ENCODE results near the gene ALOXE3.
A peak's percentile ranks its signal among the peaks of the same experiment; 100 is the strongest.
"Not testable (repeated sequence)": the region's sequence is repeated elsewhere in the genome, so short reads cannot be mapped to it uniquely, and the experiment has no call there.

Gene ALOXE3

DNA sequence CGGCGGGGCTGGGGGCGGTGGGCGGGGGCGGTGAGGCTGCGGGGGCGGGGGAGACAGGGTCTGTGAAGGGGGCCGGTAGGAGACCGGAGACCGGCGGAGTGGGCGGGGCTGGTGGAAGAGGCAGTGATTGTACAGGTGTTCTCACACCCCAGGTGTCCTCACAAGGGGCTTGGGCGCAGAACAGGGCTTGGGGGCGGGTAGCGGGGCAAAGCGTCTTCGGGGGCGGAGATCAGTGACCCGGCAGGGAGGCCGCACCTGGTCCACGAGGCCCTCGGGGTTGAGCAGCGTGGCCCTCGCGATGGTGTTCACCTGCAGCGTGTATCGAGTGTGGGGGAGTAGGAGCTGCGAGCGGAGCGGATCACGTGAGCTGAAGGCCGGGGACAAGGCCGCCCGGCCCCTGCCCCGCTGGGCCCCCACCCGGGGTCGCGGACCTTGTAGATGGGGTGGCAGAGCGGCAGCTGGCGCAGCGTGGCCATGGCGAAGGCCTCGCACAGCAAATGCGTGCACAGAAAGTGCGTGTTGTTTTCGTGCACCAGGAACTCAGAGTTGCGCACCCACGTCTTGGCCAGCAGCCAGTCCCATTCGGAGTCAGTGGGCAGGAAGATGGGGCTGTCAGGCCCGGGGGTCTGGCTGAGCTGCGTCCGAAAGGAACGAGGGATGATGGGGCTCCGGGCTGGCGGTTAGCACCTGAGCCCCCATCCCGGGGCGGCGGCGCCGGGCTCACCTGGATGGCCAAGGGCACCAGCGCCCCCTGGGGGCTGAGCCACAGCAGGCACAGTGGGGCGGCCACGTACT lies 8.5 kb downstream of the ALOXE3 start:
- DNase-seq (ENCODE audit: low spot score): no peak
- TF ChIP-seq, protein P1, sequence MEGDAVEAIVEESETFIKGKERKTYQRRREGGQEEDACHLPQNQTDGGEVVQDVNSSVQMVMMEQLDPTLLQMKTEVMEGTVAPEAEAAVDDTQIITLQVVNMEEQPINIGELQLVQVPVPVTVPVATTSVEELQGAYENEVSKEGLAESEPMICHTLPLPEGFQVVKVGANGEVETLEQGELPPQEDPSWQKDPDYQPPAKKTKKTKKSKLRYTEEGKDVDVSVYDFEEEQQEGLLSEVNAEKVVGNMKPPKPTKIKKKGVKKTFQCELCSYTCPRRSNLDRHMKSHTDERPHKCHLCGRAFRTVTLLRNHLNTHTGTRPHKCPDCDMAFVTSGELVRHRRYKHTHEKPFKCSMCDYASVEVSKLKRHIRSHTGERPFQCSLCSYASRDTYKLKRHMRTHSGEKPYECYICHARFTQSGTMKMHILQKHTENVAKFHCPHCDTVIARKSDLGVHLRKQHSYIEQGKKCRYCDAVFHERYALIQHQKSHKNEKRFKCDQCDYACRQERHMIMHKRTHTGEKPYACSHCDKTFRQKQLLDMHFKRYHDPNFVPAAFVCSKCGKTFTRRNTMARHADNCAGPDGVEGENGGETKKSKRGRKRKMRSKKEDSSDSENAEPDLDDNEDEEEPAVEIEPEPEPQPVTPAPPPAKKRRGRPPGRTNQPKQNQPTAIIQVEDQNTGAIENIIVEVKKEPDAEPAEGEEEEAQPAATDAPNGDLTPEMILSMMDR (IDR thresholded peaks at IDR 0.05): peak; percentile 41
- no peak overlapping the region for H3K27ac ChIP-seq
- peak overlapping the region; percentile 58 for H3K4me3 ChIP-seq

DNA sequence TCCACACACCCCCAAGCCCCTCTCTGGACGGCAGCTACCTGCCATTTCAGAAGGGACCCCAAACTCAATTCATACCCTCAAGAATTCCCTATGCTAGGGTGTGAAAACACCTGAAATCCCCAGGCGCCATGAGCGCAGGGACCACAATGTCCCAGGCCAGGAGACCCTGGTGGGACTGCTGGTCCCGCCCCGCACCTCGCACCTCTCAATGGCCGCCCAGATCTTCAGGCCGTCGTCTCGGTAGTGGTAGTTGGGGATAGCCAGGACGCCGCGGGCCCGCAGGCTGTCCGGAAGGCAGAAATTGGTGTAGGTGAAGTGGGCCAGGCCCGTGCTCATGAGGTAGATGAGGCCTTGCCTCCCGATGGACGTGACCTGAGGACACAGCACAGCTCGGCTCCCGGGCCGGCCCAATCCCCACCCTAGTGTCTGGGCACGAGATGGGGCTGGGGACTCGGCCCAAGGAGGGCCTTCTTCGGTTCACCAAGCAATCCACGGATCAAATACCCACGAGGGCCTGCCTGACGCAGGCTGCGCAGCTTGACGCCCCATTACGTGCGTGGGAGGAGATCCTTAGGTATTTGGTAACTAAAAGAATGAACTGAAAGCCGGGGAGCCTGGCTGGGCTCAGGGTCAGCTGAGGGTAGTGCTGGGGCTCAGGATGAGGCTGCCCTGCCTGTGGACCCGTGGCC lies 9.2 kb downstream of the ALOXE3 start:
- H3K27ac ChIP-seq: no peak overlapping the region
- DNase-seq (ENCODE audit: low spot score): no peak
- TF ChIP-seq, protein P1 (IDR thresholded peaks at IDR 0.05): no peak
- no peak overlapping the region for H3K4me3 ChIP-seq

DNA sequence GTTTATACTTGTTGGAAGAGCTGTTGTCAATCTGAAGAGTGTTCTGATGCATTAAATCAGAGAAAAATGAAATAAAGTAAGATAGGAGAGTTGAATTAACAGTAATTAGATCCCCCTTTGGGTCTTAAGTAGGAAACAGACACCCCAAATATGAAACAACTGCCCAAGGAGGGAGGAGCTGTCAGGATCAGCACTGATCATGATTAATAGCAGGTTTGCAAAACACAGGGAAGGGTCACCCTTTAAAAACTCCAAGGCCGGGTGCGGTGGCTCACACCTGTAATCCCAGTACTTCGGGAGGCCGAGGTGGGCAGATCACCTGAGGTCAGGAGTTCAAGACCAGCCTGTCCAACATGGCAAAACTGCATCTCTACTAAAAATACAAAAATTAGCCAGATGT lies 11.3 kb downstream of the ALOXE3 start:
- H3K27ac ChIP-seq; DNase-seq (ENCODE audit: low spot score): not testable (repeated sequence)

DNA sequence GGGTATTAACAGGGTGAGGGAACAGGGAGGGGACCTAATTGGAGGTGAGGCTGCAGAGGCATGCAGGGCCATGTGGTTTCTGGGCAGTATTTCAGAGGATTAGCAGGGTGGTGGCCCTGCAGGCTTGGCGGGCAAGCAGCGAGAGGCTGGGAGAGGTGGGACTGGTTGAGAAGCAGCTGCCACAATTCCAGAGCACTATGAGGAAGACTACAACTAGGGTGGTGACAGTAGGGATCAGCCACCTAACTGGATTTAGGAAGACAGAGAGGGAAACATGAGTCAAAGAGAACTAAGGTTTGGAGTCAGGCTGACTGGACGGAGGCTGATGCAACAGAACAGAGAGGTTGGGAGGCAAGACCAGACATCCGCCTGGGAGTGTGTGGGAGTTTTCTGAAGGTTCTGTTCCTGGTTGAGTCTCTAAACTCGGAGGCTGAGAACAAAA lies 12.3 kb downstream of the ALOXE3 start:
- H3K27ac ChIP-seq: no peak overlapping the region
- no peak for DNase-seq (ENCODE audit: low spot score)
- H3K4me3 ChIP-seq: no peak overlapping the region
- TF ChIP-seq, protein P1 (IDR thresholded peaks at IDR 0.05): no peak

More for the DNA sequence above, 11.3 kb downstream of the ALOXE3 start:
- not testable (repeated sequence) for H3K4me3 ChIP-seq

DNA sequence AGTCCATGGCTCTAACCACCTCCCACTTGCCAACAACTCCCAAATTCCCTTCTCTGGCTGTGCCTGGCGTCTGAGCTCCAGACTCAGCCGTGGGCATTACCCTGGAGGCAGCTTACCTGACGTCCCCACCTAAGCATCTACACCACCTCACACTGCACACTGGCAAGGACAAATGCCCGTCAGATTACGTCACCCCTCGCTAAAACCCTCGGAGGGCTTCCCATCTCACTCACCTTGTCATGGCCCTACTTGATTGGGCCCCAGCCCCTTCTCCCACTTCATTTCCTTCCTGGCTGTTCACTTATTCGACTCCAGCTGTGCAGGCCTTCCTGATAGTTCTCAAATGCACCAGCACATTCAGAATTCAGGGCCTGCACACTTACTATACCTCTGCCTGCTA lies 13.4 kb downstream of the ALOXE3 start:
- DNase-seq (ENCODE audit: low spot score): no peak
- TF ChIP-seq, protein P1 (IDR thresholded peaks at IDR 0.05): no peak
- no peak overlapping the region for H3K27ac ChIP-seq
- no peak overlapping the region for H3K4me3 ChIP-seq

DNA sequence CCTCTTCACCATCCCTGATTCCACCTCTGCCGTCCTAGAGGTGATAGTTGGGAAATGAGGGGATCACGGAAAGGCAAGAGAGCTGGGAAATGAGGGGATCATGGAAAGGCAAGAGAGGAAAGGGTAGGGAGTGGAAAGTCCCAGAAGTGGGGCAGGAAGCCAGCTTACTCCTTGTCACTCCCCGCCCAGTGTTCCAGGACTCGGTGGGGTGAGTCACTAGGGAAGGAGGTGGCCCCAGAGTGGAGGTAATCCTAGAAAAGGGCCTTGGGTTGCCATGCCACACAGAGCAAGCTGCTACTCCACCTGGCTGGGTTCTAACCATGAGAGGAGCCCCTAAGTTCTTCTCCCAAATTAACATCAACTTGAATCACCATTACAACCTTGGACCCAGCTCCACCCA lies 14.8 kb downstream of the ALOXE3 start:
- no peak for DNase-seq (ENCODE audit: low spot score)
- Histone ChIP-seq H3K4me3 (no peak overlapping the region), H3K27ac (no peak overlapping the region)
- TF ChIP-seq, protein P1 (IDR thresholded peaks at IDR 0.05): no peak

DNA sequence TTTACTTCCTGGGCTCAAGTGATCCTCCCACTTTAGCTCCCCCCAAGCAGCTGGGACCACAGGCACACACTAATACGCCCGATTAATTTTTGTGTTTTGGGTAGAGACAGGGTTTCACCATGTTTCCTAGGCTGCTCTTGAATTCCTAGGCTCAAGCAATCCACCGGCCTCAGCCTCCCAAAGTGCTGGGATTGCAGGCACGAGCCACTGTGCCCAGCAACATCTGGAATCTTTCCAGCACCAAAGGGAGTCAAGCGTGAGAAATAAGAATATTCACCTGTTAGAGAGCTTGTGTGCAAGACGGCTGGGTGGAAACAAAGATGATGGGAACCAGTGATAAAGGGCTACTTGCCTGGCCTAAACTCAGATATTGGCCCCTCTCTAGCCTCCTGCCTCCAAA lies 16.6 kb downstream of the ALOXE3 start:
- no peak for DNase-seq (ENCODE audit: low spot score)
- TF ChIP-seq, protein P1 (IDR thresholded peaks at IDR 0.05): no peak
- H3K4me3 ChIP-seq: no peak overlapping the region
- H3K27ac ChIP-seq: no peak overlapping the region

Measured in coronary artery (tissue), 2 donors.